HEK293 (cell line): ENCODE measurements around the gene WDR75.

Experiments used
- KLF7 ChIP-seq: fragments of 450-650 bp; formaldehyde crosslinking; IDR thresholded peaks from 2 replicates; pipeline ENCODE4 v1.5.1; 2016; ENCODE audit warnings: missing biosample characterization, missing genetic modification characterization, borderline replicate concordance
- PRDM10 ChIP-seq: fragments of 450-650 bp; formaldehyde crosslinking; IDR thresholded peaks from 2 replicates; pipeline ENCODE4 v1.5.1; 2016; ENCODE audit warnings: missing biosample characterization, missing genetic modification characterization
- REST ChIP-seq: fragments of 450-650 bp; formaldehyde crosslinking; IDR thresholded peaks from 2 replicates; pipeline ENCODE4 v1.5.1; 2016; ENCODE audit warnings: missing biosample characterization, missing genetic modification characterization
- TF ChIP-seq, protein P1 (sequence below): fragments of 450-650 bp; formaldehyde crosslinking; IDR thresholded peaks from 2 replicates; pipeline ENCODE4 v1.5.1; 2017; ENCODE audit warnings: missing biosample characterization, missing genetic modification characterization
- TF ChIP-seq, protein P2 (sequence below): fragments of 450-650 bp; formaldehyde crosslinking; IDR thresholded peaks from 2 replicates; pipeline ENCODE4 v1.5.1; 2016; ENCODE audit warnings: missing biosample characterization, missing genetic modification characterization

DNA sequence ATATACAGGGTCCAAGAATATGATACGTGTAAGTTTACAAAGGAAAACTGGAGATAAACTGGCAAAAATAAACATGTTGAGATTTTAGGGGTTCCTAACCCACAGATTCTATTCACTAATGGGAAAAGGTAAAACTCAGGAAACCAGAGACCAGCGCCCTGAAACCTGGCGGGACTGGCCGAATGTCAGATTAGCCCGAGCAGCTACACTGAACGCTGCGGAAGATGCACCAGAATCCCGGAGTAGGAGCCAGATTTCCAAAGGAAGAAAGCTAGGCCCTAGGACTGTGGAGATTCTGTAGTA is 679 bp upstream of the WDR75 start:
- TF ChIP-seq, protein P1, sequence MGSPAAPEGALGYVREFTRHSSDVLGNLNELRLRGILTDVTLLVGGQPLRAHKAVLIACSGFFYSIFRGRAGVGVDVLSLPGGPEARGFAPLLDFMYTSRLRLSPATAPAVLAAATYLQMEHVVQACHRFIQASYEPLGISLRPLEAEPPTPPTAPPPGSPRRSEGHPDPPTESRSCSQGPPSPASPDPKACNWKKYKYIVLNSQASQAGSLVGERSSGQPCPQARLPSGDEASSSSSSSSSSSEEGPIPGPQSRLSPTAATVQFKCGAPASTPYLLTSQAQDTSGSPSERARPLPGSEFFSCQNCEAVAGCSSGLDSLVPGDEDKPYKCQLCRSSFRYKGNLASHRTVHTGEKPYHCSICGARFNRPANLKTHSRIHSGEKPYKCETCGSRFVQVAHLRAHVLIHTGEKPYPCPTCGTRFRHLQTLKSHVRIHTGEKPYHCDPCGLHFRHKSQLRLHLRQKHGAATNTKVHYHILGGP (tag by site-specific recombination) = no peak
- TF ChIP-seq, protein P2, sequence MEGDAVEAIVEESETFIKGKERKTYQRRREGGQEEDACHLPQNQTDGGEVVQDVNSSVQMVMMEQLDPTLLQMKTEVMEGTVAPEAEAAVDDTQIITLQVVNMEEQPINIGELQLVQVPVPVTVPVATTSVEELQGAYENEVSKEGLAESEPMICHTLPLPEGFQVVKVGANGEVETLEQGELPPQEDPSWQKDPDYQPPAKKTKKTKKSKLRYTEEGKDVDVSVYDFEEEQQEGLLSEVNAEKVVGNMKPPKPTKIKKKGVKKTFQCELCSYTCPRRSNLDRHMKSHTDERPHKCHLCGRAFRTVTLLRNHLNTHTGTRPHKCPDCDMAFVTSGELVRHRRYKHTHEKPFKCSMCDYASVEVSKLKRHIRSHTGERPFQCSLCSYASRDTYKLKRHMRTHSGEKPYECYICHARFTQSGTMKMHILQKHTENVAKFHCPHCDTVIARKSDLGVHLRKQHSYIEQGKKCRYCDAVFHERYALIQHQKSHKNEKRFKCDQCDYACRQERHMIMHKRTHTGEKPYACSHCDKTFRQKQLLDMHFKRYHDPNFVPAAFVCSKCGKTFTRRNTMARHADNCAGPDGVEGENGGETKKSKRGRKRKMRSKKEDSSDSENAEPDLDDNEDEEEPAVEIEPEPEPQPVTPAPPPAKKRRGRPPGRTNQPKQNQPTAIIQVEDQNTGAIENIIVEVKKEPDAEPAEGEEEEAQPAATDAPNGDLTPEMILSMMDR (tag by site-specific recombination) = no peak
- TF ChIP-seq KLF7 (no peak), REST (tag by site-specific recombination) (no peak), PRDM10 (tag by site-specific recombination) (no peak)
